Measurements from ENCODE around the gene CPM. TPM values are rescaled to one million over a fixed set of nuclear protein-coding genes. Genes with fewer than 3 reads are reported as not detected.
"Not testable (repeated sequence)": the region's sequence is repeated elsewhere in the genome, so short reads cannot be mapped to it uniquely, and the experiment has no call there.

The CPM gene
- total RNA-seq, 1 experiment from 2014 or later = 27.0 TPM

- DNase-seq (ENCODE audit: low read depth) = no peak
These were observed 104.9 kb downstream of the CPM start for GRCh38 chr12:68827895-68828671.

DNA sequence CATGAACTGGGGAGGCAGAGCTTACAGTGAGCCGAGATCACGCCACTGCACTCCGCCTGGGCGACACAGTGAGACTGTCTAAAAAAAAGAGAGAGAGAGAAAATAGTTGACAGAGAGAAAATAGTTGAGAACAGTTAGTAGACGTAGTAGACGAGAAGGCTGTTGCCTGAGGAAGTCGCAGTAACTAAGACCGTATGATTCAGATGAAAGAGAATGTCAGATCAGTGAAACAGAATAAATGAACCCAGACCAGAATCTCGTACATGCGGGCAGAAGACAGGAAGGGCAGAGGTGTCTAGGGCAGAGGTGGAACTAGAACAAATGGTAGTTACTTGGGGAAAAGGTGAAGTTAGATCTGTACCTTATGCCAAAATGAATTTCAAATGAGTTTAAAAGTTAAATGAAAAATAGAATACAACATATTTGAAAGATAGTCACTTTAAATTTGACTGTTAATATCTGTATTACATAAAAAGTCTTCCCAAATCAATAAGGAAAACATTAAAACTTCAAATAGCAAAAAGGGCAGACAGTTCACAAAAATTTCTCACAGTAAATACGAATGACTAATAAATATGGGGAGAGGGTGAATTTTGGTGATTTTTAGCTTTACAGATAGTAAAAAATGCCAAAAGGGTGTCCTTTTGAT, 107.3 kb downstream of the CPM start:
- DNase-seq (ENCODE audit: low read depth) = no peak

DNA sequence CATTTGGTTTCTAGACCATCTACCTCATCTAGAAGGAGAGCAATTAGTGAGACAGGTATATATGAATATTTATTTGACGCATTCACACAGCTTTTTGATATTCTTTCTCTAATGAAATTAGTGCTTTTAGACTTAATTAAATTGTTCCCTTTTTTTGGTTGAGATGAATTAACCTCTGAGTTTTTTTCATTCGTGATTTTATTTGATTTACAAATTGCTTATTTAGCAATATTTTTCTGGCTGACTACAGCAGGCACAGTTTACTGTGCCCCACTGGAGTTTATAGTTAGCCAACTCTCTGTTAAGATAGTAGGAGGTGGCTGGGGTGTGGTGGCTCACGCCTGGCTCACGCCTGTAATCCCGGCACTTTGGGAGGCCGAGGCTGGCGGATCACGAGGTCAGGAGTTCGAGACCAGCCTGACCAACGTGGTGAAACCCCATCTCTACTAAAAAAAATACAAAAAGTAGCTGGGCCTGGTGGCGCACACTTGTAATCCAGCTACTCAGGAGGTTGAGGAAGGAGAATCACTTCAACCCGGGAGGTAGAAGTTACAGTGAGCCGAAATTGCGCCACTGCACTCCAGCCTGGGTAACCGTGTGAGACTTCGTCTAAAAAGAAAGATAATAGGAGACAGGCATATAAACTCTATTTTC, 108.2 kb downstream of the CPM start:
- DNase-seq (ENCODE audit: low read depth) = no peak

GRCh38 chr12:68824131-68824530, 108.8 kb downstream of the CPM start:
- no peak for DNase-seq (ENCODE audit: low read depth)

DNA sequence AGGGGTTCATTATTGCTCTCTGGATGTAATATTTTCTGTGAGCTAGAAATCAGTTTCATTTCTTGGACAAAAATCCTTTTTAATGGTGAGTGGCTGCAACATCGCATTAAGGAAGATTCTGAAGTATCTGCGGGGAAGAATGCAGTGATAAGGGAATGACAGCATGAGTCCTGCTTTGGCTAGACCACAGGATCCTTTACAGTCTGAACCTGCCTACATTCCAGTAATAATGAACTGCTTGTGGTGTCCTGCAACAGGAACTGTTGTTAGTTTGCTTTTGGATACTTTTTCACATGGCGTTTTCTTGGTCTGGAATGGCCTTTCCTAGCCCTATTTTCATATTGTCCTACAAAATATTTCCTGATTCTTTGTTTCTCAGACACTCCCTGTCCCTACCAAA, 109.3 kb downstream of the CPM start:
- no peak for DNase-seq (ENCODE audit: low read depth)

DNA sequence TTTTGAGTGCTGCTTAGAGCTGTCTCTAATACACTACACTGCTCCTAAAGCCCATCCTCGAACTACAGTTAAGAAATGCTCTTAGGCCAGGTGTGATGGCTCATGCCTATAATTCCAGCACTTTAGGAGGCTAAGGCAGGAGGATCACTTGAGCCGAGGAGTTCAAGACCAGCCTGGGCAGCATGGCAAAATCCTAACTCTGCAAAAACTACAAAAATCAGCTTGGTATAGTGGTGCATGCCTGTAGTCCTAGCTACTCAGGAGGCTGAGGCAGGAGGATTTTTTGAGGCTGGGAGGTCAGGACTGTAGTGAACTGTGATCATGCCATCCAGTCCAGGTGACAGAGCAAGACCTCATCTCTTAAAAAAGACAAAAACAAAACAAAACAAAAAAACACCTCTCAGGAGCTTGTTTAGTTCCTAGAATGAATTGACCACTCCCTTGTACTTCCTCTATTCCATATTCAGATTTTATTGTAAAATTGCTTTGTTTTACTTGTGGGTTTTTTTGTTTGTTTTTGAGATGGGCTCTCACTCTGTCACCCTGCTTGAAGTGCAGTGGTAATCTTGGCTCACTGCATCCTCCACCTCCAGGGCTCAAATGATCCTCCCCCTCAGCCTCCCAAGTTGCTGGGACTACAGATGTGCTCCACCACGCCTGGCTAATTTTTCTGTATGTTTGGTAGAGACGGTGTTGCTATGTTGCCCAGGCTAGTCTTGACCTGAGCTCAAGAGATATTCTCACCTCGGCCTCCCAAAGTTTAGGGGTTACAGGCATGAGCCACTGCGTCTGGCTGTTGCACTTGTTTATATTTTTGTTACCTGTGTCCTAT, 111.4 kb downstream of the CPM start:
- DNase-seq (ENCODE audit: low read depth) = no peak

GRCh38 chr12:68819481-68819880, 113.5 kb downstream of the CPM start:
- not testable (repeated sequence) for DNase-seq (ENCODE audit: low read depth)

- no peak for DNase-seq (ENCODE audit: low read depth)
These were observed 116.8 kb downstream of the CPM start for GRCh38 chr12:68815928-68816800.

- DNase-seq (ENCODE audit: low read depth) = no peak
These were observed 117.6 kb downstream of the CPM start for GRCh38 chr12:68815232-68815927.

GRCh38 chr12:68814490-68815231, 118.3 kb downstream of the CPM start:
- DNase-seq (ENCODE audit: low read depth) = no peak

GRCh38 chr12:68813242-68813593, 119.8 kb downstream of the CPM start:
- DNase-seq (ENCODE audit: low read depth) = no peak

- no peak for DNase-seq (ENCODE audit: low read depth)
These were observed 120.3 kb downstream of the CPM start for GRCh38 chr12:68812553-68813241.

DNA sequence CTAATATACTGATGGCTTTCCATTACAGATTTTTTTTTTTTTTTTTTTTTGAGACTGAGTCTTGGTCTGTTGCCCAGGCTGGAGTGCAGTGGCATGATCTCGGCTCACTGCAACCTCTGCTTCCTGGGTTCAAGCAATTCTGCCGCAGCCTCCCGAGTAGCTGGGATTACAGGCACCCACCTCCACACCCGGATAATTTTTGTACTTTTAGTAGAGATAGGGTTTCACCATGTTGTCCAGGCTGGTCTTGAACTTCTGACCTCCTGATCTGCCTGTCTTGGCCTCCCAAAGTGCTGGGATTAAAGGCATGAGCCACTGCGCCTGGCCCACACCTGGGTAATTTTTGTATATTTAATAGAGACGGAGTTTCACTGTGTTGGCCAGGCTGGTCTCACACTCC, 121.4 kb downstream of the CPM start:
- DNase-seq (ENCODE audit: low read depth) = not testable (repeated sequence)

- DNase-seq (ENCODE audit: low read depth) = not testable (repeated sequence)
These were observed 123.0 kb downstream of the CPM start for GRCh38 chr12:68810027-68810389.

- no peak for DNase-seq (ENCODE audit: low read depth)
These were observed 123.6 kb downstream of the CPM start for GRCh38 chr12:68809190-68810026.

GRCh38 chr12:68808388-68809189, 124.4 kb downstream of the CPM start:
- DNase-seq (ENCODE audit: low read depth) = peak; percentile 87

All from Daoy (cell line).